ENCODE measurements around the gene GNAZ. TPM values are rescaled to one million over a fixed set of nuclear protein-coding genes. Genes with fewer than 3 reads are reported as not detected.

Gene GNAZ
- total RNA-seq, 1 donor from 2014 or later: 119 TPM

GRCh38 chr22:23076896-23077572, 6.7 kb downstream of the GNAZ start:
- DNase-seq (ENCODE audit: low spot score): no peak

- peak; percentile 76 for DNase-seq (ENCODE audit: low spot score)
These were observed 7.5 kb downstream of the GNAZ start for GRCh38 chr22:23077627-23078461.

- DNase-seq (ENCODE audit: low spot score): no peak
These were observed 8.1 kb downstream of the GNAZ start for GRCh38 chr22:23078462-23078787.

GRCh38 chr22:23079240-23079768, 9.0 kb downstream of the GNAZ start:
- no peak for DNase-seq (ENCODE audit: low spot score)

- DNase-seq (ENCODE audit: low spot score): peak; percentile 67
These were observed 9.6 kb downstream of the GNAZ start for GRCh38 chr22:23079814-23080521.

- no peak for DNase-seq (ENCODE audit: low spot score)
These were observed 10.4 kb downstream of the GNAZ start for GRCh38 chr22:23080613-23081290.

GRCh38 chr22:23082534-23083314, 12.4 kb downstream of the GNAZ start:
- DNase-seq (ENCODE audit: low spot score): no peak

GRCh38 chr22:23083315-23084021, 13.1 kb downstream of the GNAZ start:
- no peak for DNase-seq (ENCODE audit: low spot score)

GRCh38 chr22:23084453-23085350, 14.4 kb downstream of the GNAZ start:
- no peak for DNase-seq (ENCODE audit: low spot score)

GRCh38 chr22:23085351-23085671, 15.0 kb downstream of the GNAZ start:
- no peak for DNase-seq (ENCODE audit: low spot score)

- DNase-seq (ENCODE audit: low spot score): no peak
These were observed 15.5 kb downstream of the GNAZ start for GRCh38 chr22:23085785-23086184.

GRCh38 chr22:23086263-23086662, 15.9 kb downstream of the GNAZ start:
- no peak for DNase-seq (ENCODE audit: low spot score)

GRCh38 chr22:23086787-23087186, 16.5 kb downstream of the GNAZ start:
- DNase-seq (ENCODE audit: low spot score): peak; percentile 34

- peak; percentile 85 for DNase-seq (ENCODE audit: low spot score)
These were observed 17.9 kb downstream of the GNAZ start for GRCh38 chr22:23088199-23088604.

GRCh38 chr22:23089010-23089409, 18.7 kb downstream of the GNAZ start:
- no peak for DNase-seq (ENCODE audit: low spot score)

GRCh38 chr22:23089633-23090456, 19.5 kb downstream of the GNAZ start:
- no peak for DNase-seq (ENCODE audit: low spot score)

GRCh38 chr22:23090457-23090835, 20.1 kb downstream of the GNAZ start:
- no peak for DNase-seq (ENCODE audit: low spot score)

- DNase-seq (ENCODE audit: low spot score): no peak
These were observed 21.4 kb downstream of the GNAZ start for GRCh38 chr22:23091760-23092159.

All from mucosa of gallbladder (tissue), 1 donor.